Thoracic aorta (tissue), 2 donors: Measurements from ENCODE around the gene HUS1B. TPM values are rescaled to one million over a fixed set of nuclear protein-coding genes. Genes with fewer than 3 reads are reported as not detected.

Experiments used
- ATAC-seq: fragments of 150-250 bp; one replicate; pipeline ENCODE4 v1.8.0; 2017; ENCODE audit warnings: low read depth; ENCODE audit not compliant: insufficient number of reproducible peaks, low FRiP score
- DNase-seq: peaks from one replicate; pipeline ENCODE4 v3.0.0-alpha.2; 2020; ENCODE audit warnings: low spot score
- H3K27ac ChIP-seq, 2 donors: fragments of 200-600 bp; sonication (generic); 1 replicate in 1 of 2; 2 replicates in 1 of 2; pipeline ENCODE4 v1.5.1; 2016; ENCODE audit warnings: mild to moderate bottlenecking in 2 of 2, moderate library complexity in 2 of 2
- H3K27me3 ChIP-seq: fragments of 200-600 bp; sonication (generic); replicated peaks from 2 replicates; pipeline ENCODE4 v1.6.0; 2016; ENCODE audit warnings: mild to moderate bottlenecking; ENCODE audit not compliant: insufficient read depth
- H3K36me3 ChIP-seq: fragments of 200-600 bp; sonication (generic); one replicate; pipeline ENCODE4 v1.5.1; 2016
- H3K4me1 ChIP-seq, 2 donors: fragments of 200-600 bp; sonication (generic); 1 replicate in 1 of 2; 2 replicates in 1 of 2; pipeline versions ENCODE4 v1.5.1 to v1.6.0; 2016; ENCODE audit warnings: low read depth in 2 of 2, mild to moderate bottlenecking in 1 of 2; ENCODE audit not compliant: control insufficient read depth in 1 of 2
- H3K4me3 ChIP-seq: fragments of 200-600 bp; sonication (generic); 2 replicates; pipeline ENCODE4 v1.5.1; 2016; ENCODE audit warnings: mild to moderate bottlenecking
- H3K9me3 ChIP-seq: fragments of 200-600 bp; sonication (generic); 2 replicates; pipeline ENCODE4 v1.5.1; 2016
- CTCF ChIP-seq: fragments of 200-600 bp; sonication (generic); IDR thresholded peaks from one replicate; pipeline ENCODE4 v1.5.1; 2019; ENCODE audit warnings: antibody characterized with exemption
- total RNA-seq, 2 donors: library from RNA; depleted of rRNA; stranded (reverse); fragments of >200 nt; gene quantifications; one replicate each; pipeline versions ENCODE4 v1.1.0 to v1.2.3, GENCODE V29; 2016

The HUS1B gene
- total RNA-seq, 2 donors from 2014 or later = 0.71 to 2.6 TPM

- H3K36me3 ChIP-seq = no peaks in the 10 kb centered on the region
- DNase-seq (no peak), ATAC-seq (no peak)
- no peaks in the 10 kb centered on the region for H3K4me1 ChIP-seq
- no peak overlapping the region for H3K27ac ChIP-seq
- H3K27me3 ChIP-seq = no peaks in the 10 kb centered on the region
- no peak for TF ChIP-seq CTCF
- no peak overlapping the region for H3K4me3 ChIP-seq
- no peaks in the 10 kb centered on the region for H3K9me3 ChIP-seq
Observed at GRCh38 chr6:606829-607379, 50.0 kb downstream of the HUS1B start.

Other genes starting within 250 kb of the HUS1B start
- 10 to 100 TPM; 17.2 to 24.1 TPM for gene EXOC2, start 36.0 kb upstream of the HUS1B start, total RNA-seq